ENCODE results near the gene KIAA0825.
"Not testable (repeated sequence)": the region's sequence is repeated elsewhere in the genome, so short reads cannot be mapped to it uniquely, and the experiment has no call there.

Gene KIAA0825

DNA sequence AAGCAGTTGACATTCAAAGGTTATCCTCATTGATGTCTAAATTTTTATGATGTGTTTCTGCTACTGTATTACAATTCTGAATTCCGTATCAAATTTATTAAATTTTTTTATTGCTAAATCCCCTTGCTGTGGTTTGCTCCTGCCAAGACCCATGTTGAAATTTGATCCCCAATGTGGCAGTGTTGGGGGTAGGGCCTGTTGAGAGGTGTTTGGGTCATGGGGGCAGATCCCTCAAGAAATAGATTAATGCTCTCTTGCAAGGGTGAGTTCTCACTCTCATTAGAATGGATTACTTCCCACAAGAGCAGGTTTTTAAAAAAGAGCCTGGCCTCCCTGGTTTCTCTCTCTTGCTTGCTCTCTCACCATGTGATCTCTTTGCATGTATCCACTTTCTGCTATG, 442.5 kb downstream of the KIAA0825 start:
- Histone ChIP-seq H3K79me2 (ENCODE audit: insufficient read depth, low read length) (no peaks in the 10 kb centered on the region), H3K27ac (ENCODE audit: low read depth, low read length, poor library complexity, severe bottlenecking) (no peak overlapping the region), H3K9ac (ENCODE audit: low read length) (no peak overlapping the region), H3K36me3 (ENCODE audit: insufficient read depth, low read length) (no peaks in the 10 kb centered on the region), H3K9me3 (ENCODE audit: low read length) (no peaks in the 10 kb centered on the region), H3K9me2 (ENCODE audit: low read depth, low read length) (no peaks in the 10 kb centered on the region), H3K4me2 (ENCODE audit: low read length) (no peak overlapping the region), H3K4me3 (ENCODE audit: low read depth, low read length, poor library complexity, severe bottlenecking) (no peak overlapping the region), H2AFZ (ENCODE audit: low read length) (no peak overlapping the region), H4K20me1 (ENCODE audit: insufficient read depth, low read length) (no peaks in the 10 kb centered on the region), H3K4me1 (ENCODE audit: insufficient read depth, low read length, severe bottlenecking) (no peaks in the 10 kb centered on the region), H3F3A (ENCODE audit: insufficient read depth, low read length) (no peaks in the 10 kb centered on the region), H3K27me3 (ENCODE audit: insufficient read depth, low read length) (no peaks in the 10 kb centered on the region)
- TF ChIP-seq, protein P1, sequence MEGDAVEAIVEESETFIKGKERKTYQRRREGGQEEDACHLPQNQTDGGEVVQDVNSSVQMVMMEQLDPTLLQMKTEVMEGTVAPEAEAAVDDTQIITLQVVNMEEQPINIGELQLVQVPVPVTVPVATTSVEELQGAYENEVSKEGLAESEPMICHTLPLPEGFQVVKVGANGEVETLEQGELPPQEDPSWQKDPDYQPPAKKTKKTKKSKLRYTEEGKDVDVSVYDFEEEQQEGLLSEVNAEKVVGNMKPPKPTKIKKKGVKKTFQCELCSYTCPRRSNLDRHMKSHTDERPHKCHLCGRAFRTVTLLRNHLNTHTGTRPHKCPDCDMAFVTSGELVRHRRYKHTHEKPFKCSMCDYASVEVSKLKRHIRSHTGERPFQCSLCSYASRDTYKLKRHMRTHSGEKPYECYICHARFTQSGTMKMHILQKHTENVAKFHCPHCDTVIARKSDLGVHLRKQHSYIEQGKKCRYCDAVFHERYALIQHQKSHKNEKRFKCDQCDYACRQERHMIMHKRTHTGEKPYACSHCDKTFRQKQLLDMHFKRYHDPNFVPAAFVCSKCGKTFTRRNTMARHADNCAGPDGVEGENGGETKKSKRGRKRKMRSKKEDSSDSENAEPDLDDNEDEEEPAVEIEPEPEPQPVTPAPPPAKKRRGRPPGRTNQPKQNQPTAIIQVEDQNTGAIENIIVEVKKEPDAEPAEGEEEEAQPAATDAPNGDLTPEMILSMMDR (IDR thresholded peaks at IDR 0.05; ENCODE audit: low read length), result no peak
- no peak for TF ChIP-seq EZH2 (IDR thresholded peaks at IDR 0.05; ENCODE audit: borderline replicate concordance, low read length)

DNA sequence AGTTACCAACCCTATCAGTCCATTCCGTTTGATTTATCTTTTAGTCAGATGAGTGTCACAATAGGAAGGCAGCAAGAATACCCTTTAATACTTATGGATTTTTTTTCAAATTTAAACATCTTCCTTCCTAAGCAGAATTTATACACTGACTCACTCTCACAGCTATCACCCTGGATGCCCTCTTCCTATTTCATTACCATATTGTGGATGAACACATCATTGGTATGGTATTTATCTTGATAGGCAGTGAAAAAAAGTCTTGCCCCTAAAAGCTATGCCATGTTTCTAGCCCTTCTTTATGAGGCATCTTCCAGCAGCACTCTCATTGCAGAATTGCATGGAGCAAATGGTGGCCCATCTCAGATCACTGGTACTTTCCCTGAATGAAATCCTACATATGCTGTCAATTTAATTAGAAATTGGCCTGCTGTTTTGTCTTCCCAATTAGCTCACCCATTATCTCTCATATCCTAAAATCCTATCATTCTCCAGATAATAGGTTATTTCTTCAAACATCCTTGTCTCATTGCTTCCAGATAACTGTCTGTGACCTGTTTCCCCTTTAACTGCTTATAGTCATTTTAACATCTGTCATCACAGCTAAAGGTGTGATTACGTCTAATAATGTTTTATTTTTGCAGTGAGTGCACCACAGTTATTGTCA, 443.5 kb downstream of the KIAA0825 start:
- no peak overlapping the region for H3K4me2 ChIP-seq (ENCODE audit: low read length)

DNA sequence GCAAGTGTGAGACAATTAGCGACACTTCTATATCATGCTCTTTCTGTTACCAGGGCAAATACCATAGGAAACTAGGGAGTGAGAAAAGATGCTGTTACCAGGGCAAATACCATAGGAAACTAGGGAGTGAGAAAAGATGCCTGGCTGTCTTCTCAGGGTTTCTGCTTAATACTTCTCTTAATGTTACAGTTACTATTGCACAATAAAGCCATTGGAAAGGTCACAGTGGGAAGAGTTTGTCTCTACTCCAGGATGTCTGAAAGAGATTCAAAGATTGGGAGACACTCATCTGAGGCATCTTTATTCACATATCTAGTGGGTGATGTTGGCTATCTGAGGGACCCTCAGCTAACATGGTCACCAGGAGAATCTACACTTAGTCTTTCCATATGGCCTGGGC, 445.3 kb downstream of the KIAA0825 start:
- Histone ChIP-seq H3K9me3 (ENCODE audit: low read length) (no peaks in the 10 kb centered on the region), H3K27me3 (ENCODE audit: insufficient read depth, low read length) (no peaks in the 10 kb centered on the region), H3K4me3 (ENCODE audit: low read depth, low read length, poor library complexity, severe bottlenecking) (no peak overlapping the region), H3K4me1 (ENCODE audit: insufficient read depth, low read length, severe bottlenecking) (no peaks in the 10 kb centered on the region), H3K4me2 (ENCODE audit: low read length) (no peak overlapping the region), H3K27ac (ENCODE audit: low read depth, low read length, poor library complexity, severe bottlenecking) (no peak overlapping the region), H4K20me1 (ENCODE audit: insufficient read depth, low read length) (no peaks in the 10 kb centered on the region), H3K9ac (ENCODE audit: low read length) (no peak overlapping the region), H3F3A (ENCODE audit: insufficient read depth, low read length) (no peaks in the 10 kb centered on the region), H2AFZ (ENCODE audit: low read length) (no peak overlapping the region), H3K9me2 (ENCODE audit: low read depth, low read length) (no peaks in the 10 kb centered on the region), H3K36me3 (ENCODE audit: insufficient read depth, low read length) (no peaks in the 10 kb centered on the region), H3K79me2 (ENCODE audit: insufficient read depth, low read length) (no peaks in the 10 kb centered on the region)
- TF ChIP-seq, protein P1 (IDR thresholded peaks at IDR 0.05; ENCODE audit: low read length), result no peak
- no peak for TF ChIP-seq EZH2 (IDR thresholded peaks at IDR 0.05; ENCODE audit: borderline replicate concordance, low read length)

More for the DNA sequence above, 443.5 kb downstream of the KIAA0825 start:
- no peaks in the 10 kb centered on the region for H3K36me3 ChIP-seq (ENCODE audit: insufficient read depth, low read length)
- no peaks in the 10 kb centered on the region for H3K9me2 ChIP-seq (ENCODE audit: low read depth, low read length)
- TF ChIP-seq EZH2 (IDR thresholded peaks at IDR 0.05; ENCODE audit: borderline replicate concordance, low read length), result no peak
- TF ChIP-seq, protein P1 (IDR thresholded peaks at IDR 0.05; ENCODE audit: low read length), result no peak
- H3K79me2 ChIP-seq (ENCODE audit: insufficient read depth, low read length), result no peaks in the 10 kb centered on the region
- no peak overlapping the region for H2AFZ ChIP-seq (ENCODE audit: low read length)
- H3K4me3 ChIP-seq (ENCODE audit: low read depth, low read length, poor library complexity, severe bottlenecking), result no peak overlapping the region
- no peaks in the 10 kb centered on the region for H3K9me3 ChIP-seq (ENCODE audit: low read length)
- H3K27ac ChIP-seq (ENCODE audit: low read depth, low read length, poor library complexity, severe bottlenecking), result no peak overlapping the region
- no peaks in the 10 kb centered on the region for H3F3A ChIP-seq (ENCODE audit: insufficient read depth, low read length)
- H4K20me1 ChIP-seq (ENCODE audit: insufficient read depth, low read length), result no peaks in the 10 kb centered on the region
- H3K4me1 ChIP-seq (ENCODE audit: insufficient read depth, low read length, severe bottlenecking), result no peaks in the 10 kb centered on the region
- H3K9ac ChIP-seq (ENCODE audit: low read length), result no peak overlapping the region
- H3K27me3 ChIP-seq (ENCODE audit: insufficient read depth, low read length), result no peaks in the 10 kb centered on the region

DNA sequence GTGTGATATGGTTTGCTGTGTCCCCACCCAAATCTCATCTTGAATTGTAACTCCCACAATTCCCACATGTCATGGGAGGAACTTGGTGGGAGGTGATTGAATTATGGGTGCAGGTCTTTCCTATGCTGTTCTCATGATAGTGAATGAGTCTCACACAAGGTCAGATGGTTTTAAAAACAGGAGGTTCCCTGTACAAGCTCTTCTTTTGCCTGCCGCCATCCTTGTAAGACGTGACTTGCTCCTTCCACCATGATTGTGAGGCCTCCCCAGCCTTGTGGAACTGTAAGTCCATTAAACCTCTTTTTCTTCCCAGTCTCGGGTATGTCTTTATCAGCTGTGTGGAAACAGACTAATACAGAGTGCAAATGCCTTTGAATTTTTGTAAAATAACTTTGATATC, 447.3 kb downstream of the KIAA0825 start:
- not testable (repeated sequence) for H3K4me3 ChIP-seq (ENCODE audit: low read depth, low read length, poor library complexity, severe bottlenecking); H3K36me3 ChIP-seq (ENCODE audit: insufficient read depth, low read length); H3K4me2 ChIP-seq (ENCODE audit: low read length); H4K20me1 ChIP-seq (ENCODE audit: insufficient read depth, low read length); H3K79me2 ChIP-seq (ENCODE audit: insufficient read depth, low read length); H3K27ac ChIP-seq (ENCODE audit: low read depth, low read length, poor library complexity, severe bottlenecking); H3K9me3 ChIP-seq (ENCODE audit: low read length); H2AFZ ChIP-seq (ENCODE audit: low read length); H3K9ac ChIP-seq (ENCODE audit: low read length); H3K4me1 ChIP-seq (ENCODE audit: insufficient read depth, low read length, severe bottlenecking); H3K27me3 ChIP-seq (ENCODE audit: insufficient read depth, low read length); H3F3A ChIP-seq (ENCODE audit: insufficient read depth, low read length); H3K9me2 ChIP-seq (ENCODE audit: low read depth, low read length)

DNA sequence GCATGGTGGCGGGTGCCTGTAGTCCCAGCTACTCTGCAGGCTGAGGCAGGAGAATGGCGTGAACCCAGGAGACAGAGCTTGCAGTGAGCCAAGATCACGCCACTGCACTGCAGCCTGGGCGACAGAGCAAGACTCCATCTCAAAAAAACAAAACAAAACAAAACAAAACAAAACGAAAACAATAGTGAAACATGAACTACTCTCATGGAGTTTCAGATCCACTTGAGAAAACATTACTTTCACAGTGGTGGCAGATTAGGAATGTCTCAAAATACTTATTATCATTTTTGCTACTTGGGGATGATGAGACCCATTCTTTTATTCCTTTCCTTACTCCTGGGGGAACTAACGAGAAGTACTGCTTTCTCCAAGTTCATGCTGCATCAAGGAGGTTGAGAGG, 448.2 kb downstream of the KIAA0825 start:
- not testable (repeated sequence) for H2AFZ ChIP-seq (ENCODE audit: low read length)

More for the DNA sequence above, 448.2 kb downstream of the KIAA0825 start:
- H3K79me2 ChIP-seq (ENCODE audit: insufficient read depth, low read length); H3K27me3 ChIP-seq (ENCODE audit: insufficient read depth, low read length); H3F3A ChIP-seq (ENCODE audit: insufficient read depth, low read length); H3K9ac ChIP-seq (ENCODE audit: low read length); H3K27ac ChIP-seq (ENCODE audit: low read depth, low read length, poor library complexity, severe bottlenecking); H4K20me1 ChIP-seq (ENCODE audit: insufficient read depth, low read length); H3K9me2 ChIP-seq (ENCODE audit: low read depth, low read length); H3K36me3 ChIP-seq (ENCODE audit: insufficient read depth, low read length); H3K4me2 ChIP-seq (ENCODE audit: low read length); H3K4me1 ChIP-seq (ENCODE audit: insufficient read depth, low read length, severe bottlenecking); H3K4me3 ChIP-seq (ENCODE audit: low read depth, low read length, poor library complexity, severe bottlenecking); H3K9me3 ChIP-seq (ENCODE audit: low read length): not testable (repeated sequence)
